GM18867 (cell line): ENCODE measurements around the gene CCNL1.

Experiments used
- ATAC-seq: cut with Tn5 transposase; IDR thresholded peaks from one replicate; pipeline ENCODE4 v1.9.1; 2021; ENCODE audit warnings: mild to moderate bottlenecking, moderate library complexity; ENCODE audit not compliant: unreplicated experiment

CCNL1 gene

GRCh38 chr3:157147099-157147803 is 12.7 kb downstream of the CCNL1 start:
- ATAC-seq = no peak

- no peak for ATAC-seq
Observed at GRCh38 chr3:157145606-157146322, 14.2 kb downstream of the CCNL1 start.

- ATAC-seq = no peak
Observed at GRCh38 chr3:157142315-157142714, 17.6 kb downstream of the CCNL1 start.

GRCh38 chr3:157139938-157140534 is 19.9 kb downstream of the CCNL1 start:
- no peak for ATAC-seq

GRCh38 chr3:157136647-157137387 is 23.1 kb downstream of the CCNL1 start:
- ATAC-seq = peak; percentile 4

GRCh38 chr3:157135671-157136396 is 24.1 kb downstream of the CCNL1 start:
- no peak for ATAC-seq

- ATAC-seq = peak; percentile 69
Observed at GRCh38 chr3:157134620-157135191, 25.2 kb downstream of the CCNL1 start.

- no peak for ATAC-seq
Observed at GRCh38 chr3:157133434-157134320, 26.3 kb downstream of the CCNL1 start.

GRCh38 chr3:157132936-157133335 is 27.0 kb downstream of the CCNL1 start:
- no peak for ATAC-seq

GRCh38 chr3:157132341-157132740 is 27.6 kb downstream of the CCNL1 start:
- no peak for ATAC-seq

GRCh38 chr3:157131861-157132260 is 28.1 kb downstream of the CCNL1 start:
- no peak for ATAC-seq

GRCh38 chr3:157130467-157131251 is 29.3 kb downstream of the CCNL1 start:
- ATAC-seq = no peak

- ATAC-seq = no peak
Observed at GRCh38 chr3:157129803-157130466, 30.0 kb downstream of the CCNL1 start.

- peak; percentile 14 for ATAC-seq
Observed at GRCh38 chr3:157128771-157129681, 30.9 kb downstream of the CCNL1 start.

GRCh38 chr3:157127831-157128767 is 31.8 kb downstream of the CCNL1 start:
- peak; percentile 51 for ATAC-seq

GRCh38 chr3:157127268-157127667 is 32.7 kb downstream of the CCNL1 start:
- ATAC-seq = no peak
